ENCODE results near the gene ATP11A.

DNA sequence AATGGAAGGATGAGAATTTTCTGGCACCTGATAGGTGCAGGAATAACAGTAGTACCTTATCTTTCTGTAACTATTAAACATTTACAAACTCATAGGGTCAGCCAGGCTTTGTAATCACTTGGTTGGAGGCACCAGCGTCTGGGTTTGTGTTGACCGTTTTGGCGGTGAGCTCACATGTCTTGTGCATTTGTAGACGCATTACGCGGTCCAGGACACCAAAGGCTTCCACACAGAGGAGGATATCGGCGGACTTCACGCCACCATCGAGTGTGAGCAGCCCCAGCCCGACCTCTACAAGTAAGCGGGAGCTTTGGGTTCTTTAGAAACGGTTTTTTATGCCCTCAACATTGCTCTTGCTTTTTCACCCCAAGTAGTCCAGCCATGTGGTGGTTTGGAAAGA, 129.3 kb downstream of the ATP11A start:
- TF ChIP-seq YY1 (IDR thresholded peaks at IDR 0.05; ENCODE audit: borderline replicate concordance in 1 of 3, control insufficient read depth in 1 of 3, extremely low read depth in 1 of 3, insufficient read depth in 3 of 3, insufficient read length in 1 of 3, insufficient replicate concordance in 2 of 3, low read depth in 1 of 3, low read length in 2 of 3), result no peak
- TF ChIP-seq, protein P1, sequence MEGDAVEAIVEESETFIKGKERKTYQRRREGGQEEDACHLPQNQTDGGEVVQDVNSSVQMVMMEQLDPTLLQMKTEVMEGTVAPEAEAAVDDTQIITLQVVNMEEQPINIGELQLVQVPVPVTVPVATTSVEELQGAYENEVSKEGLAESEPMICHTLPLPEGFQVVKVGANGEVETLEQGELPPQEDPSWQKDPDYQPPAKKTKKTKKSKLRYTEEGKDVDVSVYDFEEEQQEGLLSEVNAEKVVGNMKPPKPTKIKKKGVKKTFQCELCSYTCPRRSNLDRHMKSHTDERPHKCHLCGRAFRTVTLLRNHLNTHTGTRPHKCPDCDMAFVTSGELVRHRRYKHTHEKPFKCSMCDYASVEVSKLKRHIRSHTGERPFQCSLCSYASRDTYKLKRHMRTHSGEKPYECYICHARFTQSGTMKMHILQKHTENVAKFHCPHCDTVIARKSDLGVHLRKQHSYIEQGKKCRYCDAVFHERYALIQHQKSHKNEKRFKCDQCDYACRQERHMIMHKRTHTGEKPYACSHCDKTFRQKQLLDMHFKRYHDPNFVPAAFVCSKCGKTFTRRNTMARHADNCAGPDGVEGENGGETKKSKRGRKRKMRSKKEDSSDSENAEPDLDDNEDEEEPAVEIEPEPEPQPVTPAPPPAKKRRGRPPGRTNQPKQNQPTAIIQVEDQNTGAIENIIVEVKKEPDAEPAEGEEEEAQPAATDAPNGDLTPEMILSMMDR (IDR thresholded peaks at IDR 0.05 in 2 of 3, conservative IDR thresholded peaks at IDR 0.05 in 1 of 3; ENCODE audit: insufficient read depth in 2 of 3, low read depth in 1 of 3, low read length in 3 of 3), result no peak
- TF ChIP-seq ZNF239 (CRISPR knock-in tag; IDR thresholded peaks at IDR 0.05), result no peak
- no peak for TF ChIP-seq SNRNP70 (optimal IDR thresholded peaks at IDR 0.05; ENCODE audit: low read depth, low read length)
- TF ChIP-seq MAFF (IDR thresholded peaks at IDR 0.05; ENCODE audit: low read length), result no peak
- no peak for TF ChIP-seq EZH2 (IDR thresholded peaks at IDR 0.05; ENCODE audit: borderline replicate concordance, low read depth, low read length)
